Stimulated activated CD4-positive, alpha-beta T cell treated with anti-CD3 and anti-CD28 coated beads, Interleukin-1b, Interleukin-23, amount 100 ng/mL, for 48 hours (primary cell): ENCODE measurements around the gene FXYD1.
"Not testable (repeated sequence)": the region's sequence is repeated elsewhere in the genome, so short reads cannot be mapped to it uniquely, and the experiment has no call there.

Experiments
- DNase-seq: peaks from one replicate; pipeline ENCODE4 v3.0.0-alpha.2; 2020

FXYD1 gene

DNA sequence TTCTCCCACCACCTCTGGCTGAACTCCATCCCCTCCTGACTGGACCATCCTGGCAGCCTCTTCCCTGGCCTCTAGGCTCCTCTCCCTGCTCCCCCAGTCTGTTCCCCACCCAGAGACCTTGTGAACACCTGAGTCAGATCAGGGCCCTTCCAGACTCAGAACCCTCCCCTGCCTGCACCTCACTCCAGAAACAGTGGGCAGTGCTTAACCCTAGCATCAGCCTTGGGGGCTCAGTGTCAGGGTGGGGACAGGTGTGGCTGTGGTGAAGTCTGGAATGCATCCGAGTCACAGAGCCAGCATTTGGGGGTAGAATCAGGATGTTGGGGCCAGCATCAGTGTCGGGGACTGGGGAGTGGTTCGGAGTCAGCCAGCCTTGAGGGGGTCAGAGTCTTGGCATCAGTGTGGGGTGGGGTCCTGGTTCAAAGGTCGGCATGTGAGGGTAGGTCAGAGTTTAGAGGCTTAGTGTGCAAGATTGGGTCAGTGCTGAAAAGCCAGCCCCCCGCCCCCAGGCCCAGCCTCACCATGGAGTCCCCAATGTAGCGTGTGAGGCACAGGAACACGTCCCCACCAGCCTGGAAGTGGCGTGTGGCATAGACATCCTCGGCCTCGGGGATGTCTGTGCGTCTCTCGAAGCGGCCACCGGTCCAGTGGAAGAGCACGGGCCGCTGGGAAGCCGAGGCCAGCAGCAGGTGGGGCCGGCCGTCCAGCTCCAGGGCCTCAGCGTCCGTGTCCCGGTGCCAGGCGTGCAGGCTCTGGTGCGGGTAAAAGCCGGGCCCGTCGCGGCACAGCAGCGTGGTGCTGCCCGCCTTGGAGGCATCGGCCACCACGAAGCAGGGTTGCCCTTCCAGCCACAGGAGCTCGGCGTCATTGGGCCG lies 12.6 kb upstream of the FXYD1 start:
- no peak for DNase-seq

DNA sequence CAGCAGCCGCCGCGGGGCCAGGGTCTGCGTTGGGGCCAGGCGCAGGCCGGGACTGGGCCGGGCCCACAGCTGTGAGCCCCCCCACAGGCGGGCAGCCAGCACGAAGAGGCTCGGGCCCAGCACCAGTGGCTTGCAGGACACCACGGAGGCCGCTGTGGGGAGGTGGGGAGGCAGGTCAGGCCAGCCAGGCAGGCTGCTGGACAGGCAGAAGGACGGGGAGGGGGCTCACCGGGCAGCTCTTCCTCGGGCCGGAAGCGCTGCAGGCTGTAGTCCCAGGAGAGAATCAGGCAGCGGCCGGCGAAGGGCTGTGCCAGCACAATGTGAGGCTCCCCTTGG lies 12.0 kb upstream of the FXYD1 start:
- DNase-seq, result no peak

DNA sequence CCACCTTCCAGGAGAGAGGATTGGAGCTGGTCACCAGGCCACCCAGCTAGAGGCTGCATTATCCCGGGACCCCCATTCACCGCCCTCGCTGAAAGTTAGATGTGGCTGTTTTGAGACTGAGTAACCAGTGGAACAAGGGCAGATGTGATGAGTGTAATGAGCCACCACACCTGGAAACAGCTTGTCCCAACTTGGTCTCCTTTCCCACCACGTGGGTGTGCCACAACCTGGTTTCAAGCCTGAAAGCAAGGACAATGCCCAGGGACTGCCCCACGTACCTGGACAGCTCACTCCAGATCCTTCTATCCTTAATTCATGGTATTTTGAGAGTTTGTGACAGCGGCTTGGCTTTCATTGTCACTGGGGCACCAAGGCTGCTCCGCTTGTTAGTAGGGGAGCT lies 10.8 kb upstream of the FXYD1 start:
- DNase-seq, result no peak

DNA sequence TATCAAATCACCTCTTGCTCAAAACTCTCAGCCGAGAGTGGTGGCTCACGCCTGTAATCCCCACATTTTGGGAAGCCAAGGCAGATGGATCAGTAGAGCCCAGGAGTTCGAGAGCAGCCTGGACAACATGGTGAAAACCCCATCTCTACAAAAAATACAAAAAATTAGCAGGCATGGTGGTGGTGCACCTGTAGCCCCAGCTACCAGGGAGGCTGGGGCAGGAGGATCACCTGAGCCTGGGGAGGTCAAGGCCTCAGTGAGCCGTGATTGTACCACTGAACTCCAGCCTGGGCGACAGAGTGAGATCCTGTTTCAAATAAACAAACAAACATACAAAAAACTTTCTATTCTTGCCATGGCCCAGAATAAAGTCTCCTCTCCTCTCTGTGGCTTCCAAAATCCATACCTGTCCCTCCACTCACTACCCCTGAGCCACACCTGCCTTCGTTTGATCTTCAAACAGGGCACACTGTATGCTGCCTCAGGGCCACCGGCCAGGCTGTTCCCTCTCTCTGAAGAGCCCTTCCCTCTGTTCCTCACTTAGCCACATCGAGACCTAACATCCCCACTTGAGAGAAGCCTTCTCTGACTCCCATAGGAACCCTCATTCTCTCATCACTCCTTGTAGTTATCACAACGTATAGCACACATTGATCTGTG lies 10.1 kb upstream of the FXYD1 start:
- no peak for DNase-seq

GRCh38 chr19:35129724-35130274 lies 8.8 kb upstream of the FXYD1 start:
- DNase-seq, result not testable (repeated sequence)

DNA sequence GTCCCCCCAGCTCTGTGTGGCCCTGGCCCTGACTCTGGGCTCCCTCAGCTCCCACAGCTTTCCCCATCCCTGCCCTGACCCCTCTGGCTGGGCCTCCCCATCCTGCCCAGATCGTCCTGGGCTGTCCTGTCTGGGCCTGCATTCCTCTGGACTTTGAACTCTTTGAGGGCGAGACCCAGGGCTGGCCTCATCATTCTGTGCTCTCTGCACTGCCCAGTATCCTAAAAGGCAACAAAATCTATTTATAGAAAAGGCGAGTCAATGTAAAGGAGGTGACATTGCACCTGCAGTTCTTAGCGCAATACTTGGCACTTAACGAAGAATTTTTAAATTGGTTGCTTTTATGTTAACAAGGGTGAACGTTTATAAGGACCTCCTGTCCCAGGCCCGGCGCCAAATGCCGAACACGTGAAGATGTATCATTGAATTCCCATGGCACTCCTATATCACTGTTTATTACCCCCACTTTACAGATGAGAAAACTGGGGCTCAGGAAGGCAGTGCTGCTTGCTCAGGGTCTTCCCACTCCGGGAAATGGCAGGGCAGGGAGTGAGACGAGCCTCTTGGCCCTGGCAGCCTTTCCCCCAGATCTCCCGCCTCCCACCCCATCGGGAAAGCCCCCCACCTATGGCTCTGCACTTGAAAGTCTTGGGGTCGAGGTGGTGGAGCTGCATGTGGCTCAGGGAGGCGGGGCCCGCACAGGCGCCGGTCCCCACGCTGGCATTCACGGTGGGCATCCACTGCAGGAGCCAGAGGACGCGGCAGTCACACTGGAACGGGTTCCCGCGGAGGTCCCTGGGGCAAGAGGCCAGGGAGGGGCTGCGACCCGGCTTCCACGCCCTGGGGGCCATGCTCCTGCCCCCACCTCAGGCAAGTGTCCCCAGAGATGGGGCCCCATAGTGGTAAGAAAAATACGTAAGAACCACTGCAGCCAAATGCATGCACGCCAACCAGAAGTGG lies 7.6 kb upstream of the FXYD1 start:
- no peak for DNase-seq

DNA sequence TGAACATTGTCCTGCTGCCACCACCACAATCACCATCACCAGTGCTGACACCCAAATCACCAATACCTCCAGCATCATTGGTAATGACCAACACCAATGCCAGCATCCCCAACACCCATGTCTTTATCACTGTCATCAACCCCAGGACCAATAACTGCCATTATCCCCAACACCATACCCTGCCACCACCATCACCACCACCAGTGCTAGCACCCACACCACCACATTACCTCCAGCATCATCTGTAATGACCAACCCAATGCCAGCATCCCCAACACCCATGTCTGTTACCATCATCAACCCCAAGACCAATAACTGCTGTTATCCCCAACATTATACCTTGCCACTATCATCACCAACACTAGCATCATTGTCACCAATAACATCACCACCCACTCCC lies 6.4 kb upstream of the FXYD1 start:
- DNase-seq, result no peak

GRCh38 chr19:35133826-35134225 lies 4.8 kb upstream of the FXYD1 start:
- DNase-seq, result no peak

GRCh38 chr19:35134601-35135242 lies 3.9 kb upstream of the FXYD1 start, which contains the start of gene LGI4:
TSS of gene LGI4 (minus strand) at chr19:35135059. CDS start at chr19:35134680, 379 bp downstream.
- DNase-seq, result no peak

- DNase-seq, result peak; percentile 70
These were observed 3.2 kb upstream of the FXYD1 start for GRCh38 chr19:35135389-35135909.

GRCh38 chr19:35136231-35136630 lies 2.4 kb upstream of the FXYD1 start:
- DNase-seq, result no peak

GRCh38 chr19:35136977-35137702 lies 1.5 kb upstream of the FXYD1 start:
- DNase-seq, result no peak

DNA sequence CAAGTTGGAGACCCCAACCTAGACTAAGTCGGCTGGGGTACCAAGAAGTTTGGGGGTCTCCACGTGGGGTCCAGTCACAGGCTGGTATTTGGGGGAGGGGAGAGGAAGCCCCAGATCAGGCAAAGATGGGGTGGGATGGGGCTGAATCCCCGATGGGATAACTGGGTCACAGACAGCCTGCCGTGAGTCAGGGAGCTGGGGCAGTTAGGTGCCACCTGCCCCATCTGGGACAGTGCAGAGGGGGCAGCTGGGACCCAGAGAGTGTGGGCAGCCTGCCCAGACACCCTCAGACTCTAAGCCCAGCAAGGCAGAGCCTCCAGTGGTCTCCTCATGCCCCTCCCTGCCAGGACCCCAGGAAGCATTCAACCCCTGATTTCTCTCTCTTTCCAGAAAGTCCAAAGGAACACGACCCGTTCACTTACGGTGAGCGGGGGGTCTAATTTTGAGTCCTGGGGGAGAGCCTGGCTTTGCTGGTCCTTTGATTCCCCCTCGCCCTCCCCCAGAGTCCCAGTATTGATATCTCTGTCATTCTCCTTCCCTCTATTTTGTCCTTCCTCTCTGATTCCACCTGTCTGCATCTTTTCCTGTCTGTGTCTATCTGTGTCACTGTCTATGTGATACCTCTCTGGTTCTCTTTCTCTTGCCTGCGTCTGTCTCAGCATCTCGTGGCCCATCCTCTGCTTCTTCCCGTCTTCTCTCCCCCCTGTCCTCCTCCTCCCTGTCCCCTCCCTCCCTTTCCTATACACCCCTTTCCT lies 1.8 kb downstream of the FXYD1 start:
- DNase-seq, result no peak

GRCh38 chr19:35140962-35141836 lies 2.6 kb downstream of the FXYD1 start:
- peak; percentile 97 for DNase-seq

DNA sequence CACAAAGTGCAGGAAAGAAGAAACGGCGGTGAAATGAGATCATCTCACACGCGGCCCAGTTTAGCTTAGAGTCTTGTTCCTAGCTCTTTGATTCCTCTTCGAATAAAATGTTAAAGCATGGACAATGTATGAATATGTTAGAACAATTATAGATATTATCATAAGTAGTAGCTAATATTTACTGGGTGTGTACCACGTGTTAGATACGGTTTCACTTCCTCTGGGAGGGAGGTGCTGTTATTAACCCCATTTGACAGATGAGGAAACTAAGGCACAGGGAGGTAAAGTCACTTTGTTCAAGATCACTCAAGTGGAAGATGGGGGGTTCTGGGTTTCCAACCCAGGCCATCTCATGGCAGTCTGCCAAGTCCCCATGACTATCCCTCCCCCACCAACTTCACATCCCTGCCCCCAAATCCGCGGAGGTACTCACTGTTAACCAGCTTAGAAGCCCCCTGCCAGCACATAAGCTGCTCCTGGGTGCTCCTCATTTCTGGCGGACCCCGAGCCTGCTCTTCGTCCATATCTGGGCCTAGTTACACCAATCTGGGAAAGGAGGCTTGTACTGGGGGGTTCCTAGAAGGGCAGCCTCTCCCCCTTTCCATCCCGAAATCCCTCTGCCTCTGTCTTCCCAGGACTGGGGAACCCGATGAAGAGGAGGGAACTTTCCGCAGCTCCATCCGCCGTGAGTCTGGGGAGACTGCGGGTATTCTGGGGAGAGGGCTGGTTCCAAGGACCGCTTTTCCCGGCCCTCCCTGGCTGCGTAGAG lies 3.4 kb downstream of the FXYD1 start:
- no peak for DNase-seq

GRCh38 chr19:35142606-35143230 lies 4.1 kb downstream of the FXYD1 start:
- peak; percentile 66 for DNase-seq

DNA sequence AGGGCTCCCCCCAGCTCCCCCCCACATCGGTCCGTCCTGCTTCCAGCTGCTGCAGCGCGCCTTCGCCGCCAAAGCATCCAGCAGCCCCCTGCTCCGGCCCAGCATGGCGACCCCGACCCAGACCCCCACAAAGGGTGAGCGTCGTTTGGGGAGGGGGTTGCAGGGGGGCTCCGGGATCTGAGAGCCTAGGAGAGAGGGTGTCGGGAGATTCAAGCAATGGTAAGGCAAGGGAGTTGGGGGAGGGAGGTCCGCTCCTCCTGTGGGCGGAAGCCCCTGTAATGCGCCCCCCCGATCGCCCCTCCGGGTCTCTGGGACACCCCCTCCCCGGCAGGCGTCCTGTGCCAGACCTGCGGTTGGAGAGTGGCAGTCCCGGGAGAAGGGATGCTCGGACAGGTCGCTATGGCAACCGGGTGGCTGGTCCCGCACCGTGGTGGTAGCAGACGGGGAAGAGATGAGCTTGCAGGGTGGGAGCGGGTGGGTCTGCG lies 4.6 kb downstream of the FXYD1 start, which contains the start of gene FXYD7:
Gene FXYD7 (plus strand): TSS at position 25 of the 485 bp plus-strand sequence. CDS start 79 bp downstream, at position 104.
- DNase-seq, result no peak

DNA sequence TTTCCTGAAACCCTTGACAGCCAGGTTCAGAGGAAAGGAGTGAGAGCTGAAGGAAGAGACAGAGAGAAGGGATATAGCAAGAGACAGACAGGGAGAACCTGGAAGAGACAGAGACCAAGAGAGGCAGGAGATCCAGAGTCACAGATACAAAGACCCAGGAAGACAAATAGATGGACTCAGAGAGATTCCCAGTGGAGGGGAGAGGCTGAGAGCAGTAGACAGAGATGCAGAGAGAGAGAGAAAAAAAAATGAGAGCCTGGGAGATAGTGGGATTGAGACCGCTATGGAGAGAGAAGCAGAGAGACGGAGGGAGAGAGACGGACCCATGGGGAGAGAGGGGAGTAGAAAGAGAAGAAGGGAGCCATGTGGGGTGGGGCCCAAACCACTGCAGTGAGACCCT lies 5.2 kb downstream of the FXYD1 start:
- no peak for DNase-seq
